ENCODE data around the gene NCOA3.

DNA sequence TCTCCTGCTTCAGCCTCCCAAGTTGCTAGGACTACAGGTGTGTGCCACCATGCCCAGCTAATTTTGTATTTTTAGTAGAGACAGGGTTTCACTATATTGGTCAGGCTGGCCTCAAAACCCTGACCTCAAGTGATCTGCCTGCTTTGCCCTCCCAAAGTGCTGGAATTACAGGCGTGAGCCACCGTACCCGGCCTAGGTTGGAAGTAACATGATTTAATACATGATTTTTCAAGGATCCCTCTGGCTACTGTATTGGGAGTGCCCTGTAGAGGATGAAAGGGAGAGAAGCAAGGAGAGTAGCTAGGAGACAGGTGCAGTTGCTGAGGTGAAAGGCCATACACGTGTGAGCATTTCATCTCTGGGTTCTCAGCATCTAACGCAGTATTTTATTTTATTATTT lies 2.6 kb upstream of the NCOA3 start:
- TF ChIP-seq CREB1 (IDR thresholded peaks at IDR 0.05; ENCODE audit: low read depth) (no peak), YY1 (IDR thresholded peaks at IDR 0.05; ENCODE audit: low read depth) (no peak), ZBTB7A (IDR thresholded peaks at IDR 0.05; ENCODE audit: low read depth) (no peak), CEBPB (IDR thresholded peaks at IDR 0.05) (no peak), EGR1 (IDR thresholded peaks at IDR 0.05) (no peak)
- TF ChIP-seq, protein P1, sequence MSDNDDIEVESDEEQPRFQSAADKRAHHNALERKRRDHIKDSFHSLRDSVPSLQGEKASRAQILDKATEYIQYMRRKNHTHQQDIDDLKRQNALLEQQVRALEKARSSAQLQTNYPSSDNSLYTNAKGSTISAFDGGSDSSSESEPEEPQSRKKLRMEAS (IDR thresholded peaks at IDR 0.05), result no peak
- TF ChIP-seq, protein P2, sequence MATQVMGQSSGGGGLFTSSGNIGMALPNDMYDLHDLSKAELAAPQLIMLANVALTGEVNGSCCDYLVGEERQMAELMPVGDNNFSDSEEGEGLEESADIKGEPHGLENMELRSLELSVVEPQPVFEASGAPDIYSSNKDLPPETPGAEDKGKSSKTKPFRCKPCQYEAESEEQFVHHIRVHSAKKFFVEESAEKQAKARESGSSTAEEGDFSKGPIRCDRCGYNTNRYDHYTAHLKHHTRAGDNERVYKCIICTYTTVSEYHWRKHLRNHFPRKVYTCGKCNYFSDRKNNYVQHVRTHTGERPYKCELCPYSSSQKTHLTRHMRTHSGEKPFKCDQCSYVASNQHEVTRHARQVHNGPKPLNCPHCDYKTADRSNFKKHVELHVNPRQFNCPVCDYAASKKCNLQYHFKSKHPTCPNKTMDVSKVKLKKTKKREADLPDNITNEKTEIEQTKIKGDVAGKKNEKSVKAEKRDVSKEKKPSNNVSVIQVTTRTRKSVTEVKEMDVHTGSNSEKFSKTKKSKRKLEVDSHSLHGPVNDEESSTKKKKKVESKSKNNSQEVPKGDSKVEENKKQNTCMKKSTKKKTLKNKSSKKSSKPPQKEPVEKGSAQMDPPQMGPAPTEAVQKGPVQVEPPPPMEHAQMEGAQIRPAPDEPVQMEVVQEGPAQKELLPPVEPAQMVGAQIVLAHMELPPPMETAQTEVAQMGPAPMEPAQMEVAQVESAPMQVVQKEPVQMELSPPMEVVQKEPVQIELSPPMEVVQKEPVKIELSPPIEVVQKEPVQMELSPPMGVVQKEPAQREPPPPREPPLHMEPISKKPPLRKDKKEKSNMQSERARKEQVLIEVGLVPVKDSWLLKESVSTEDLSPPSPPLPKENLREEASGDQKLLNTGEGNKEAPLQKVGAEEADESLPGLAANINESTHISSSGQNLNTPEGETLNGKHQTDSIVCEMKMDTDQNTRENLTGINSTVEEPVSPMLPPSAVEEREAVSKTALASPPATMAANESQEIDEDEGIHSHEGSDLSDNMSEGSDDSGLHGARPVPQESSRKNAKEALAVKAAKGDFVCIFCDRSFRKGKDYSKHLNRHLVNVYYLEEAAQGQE (IDR thresholded peaks at IDR 0.05; ENCODE audit: low read depth), result no peak
- TF ChIP-seq, protein P3, sequence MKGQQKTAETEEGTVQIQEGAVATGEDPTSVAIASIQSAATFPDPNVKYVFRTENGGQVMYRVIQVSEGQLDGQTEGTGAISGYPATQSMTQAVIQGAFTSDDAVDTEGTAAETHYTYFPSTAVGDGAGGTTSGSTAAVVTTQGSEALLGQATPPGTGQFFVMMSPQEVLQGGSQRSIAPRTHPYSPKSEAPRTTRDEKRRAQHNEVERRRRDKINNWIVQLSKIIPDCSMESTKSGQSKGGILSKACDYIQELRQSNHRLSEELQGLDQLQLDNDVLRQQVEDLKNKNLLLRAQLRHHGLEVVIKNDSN (IDR thresholded peaks at IDR 0.05), result no peak

All from Ishikawa (cell line).